GM18519 (cell line): ENCODE measurements around the gene SUZ12.
"Not testable (repeated sequence)": the region's sequence is repeated elsewhere in the genome, so short reads cannot be mapped to it uniquely, and the experiment has no call there.

Experiments used
- ATAC-seq: cut with Tn5 transposase; IDR thresholded peaks from one replicate; pipeline ENCODE4 v1.9.1; 2021; ENCODE audit warnings: mild to moderate bottlenecking, moderate library complexity; ENCODE audit not compliant: unreplicated experiment, low FRiP score

The SUZ12 gene

DNA sequence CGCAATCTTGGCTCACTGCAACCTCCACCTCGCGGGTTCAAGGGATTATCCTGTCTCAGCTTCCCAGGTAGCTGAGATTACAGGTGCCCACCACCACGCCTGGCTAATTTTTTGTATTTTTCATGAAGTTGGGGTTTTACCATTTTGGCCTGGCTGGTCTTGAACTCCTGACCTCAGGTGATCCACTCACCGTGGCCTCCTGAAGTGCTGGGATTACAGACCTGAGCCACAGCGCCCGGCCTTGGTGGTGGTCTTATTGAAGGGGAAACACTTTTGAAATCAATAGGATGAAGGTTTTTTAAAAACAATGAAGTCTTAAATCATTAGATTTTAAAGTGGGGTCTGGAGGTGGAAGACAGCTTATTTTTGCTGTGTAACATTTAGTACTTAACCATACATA is 5.6 kb downstream of the SUZ12 start:
- not testable (repeated sequence) for ATAC-seq

GRCh38 chr17:31951953-31952352 is 15.1 kb downstream of the SUZ12 start:
- ATAC-seq: not testable (repeated sequence)

- not testable (repeated sequence) for ATAC-seq
Measured at GRCh38 chr17:31964131-31964530, 27.3 kb downstream of the SUZ12 start.

DNA sequence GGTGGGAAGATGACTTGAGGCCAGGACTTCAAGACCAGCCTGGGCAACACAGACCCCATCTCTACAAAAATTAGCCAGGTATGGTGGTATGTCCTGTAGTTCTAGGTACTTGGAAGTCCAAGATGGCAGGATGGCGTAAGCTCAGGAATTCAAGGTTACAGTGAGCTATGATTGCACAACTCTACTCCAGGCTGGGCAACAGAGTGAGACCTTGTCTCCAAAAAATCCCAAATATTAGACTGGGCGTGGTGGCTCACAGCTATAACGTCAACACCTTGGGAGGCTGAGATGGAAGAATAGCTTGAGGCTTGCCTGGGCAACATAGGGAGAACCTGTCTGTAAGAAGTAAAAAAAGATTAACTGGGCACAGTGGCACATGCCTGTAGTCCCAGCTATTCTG is 30.8 kb downstream of the SUZ12 start:
- no peak for ATAC-seq

DNA sequence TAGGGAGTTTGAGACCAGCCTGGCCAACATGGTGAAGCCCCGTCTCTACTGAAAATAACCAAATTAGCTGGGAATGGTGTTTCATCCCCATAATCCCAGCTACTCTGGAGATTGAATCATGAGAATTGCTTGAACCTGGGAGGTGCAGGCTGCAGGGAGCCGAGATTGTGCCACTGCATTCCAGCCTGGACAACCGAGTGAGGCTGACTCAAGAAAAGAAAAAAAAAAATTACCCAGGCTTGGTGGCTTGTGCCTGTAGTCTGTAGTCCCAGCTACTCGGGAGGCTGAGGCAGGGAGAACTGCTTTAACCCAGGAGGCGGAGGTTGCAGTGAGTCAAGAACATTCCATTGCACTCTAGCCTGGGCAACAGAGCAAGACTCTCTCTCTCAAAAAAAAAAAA is 33.6 kb downstream of the SUZ12 start:
- not testable (repeated sequence) for ATAC-seq

DNA sequence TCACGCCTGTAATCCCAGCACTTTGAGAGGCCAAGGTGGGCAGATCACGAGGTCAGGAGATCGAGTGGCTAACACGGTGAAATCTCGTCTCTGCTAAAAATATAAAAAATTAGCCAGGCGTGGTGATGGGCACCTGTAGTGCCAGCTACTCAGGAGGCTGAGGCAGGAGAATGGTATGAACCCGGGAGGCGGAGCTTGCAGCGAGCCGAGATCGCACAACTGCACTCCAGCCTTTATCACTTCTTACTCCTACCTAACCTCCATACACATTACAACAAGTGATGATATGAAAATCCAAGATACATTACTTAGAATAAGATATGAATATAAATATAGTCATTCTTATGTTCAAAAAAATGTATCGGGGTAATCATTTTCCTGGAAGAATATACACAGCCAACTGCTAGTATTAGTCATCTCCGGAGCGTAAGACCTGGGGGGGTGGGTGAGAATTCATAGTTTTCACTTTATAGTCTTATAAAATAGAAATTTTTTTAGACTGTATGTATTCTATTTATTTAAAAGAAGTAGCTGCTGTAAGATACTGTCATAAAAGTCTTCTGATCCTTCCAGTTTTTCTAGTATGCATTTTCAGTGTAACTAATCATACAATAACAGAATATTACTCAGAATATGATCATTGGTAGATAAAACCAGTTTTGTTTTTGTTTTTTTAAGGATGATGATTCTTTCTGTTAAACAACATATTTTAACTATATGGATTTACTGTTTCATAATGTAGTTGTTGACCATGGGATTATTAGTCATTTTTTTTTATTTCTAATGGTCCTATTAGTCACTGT is 37.7 kb downstream of the SUZ12 start:
- ATAC-seq: not testable (repeated sequence)

DNA sequence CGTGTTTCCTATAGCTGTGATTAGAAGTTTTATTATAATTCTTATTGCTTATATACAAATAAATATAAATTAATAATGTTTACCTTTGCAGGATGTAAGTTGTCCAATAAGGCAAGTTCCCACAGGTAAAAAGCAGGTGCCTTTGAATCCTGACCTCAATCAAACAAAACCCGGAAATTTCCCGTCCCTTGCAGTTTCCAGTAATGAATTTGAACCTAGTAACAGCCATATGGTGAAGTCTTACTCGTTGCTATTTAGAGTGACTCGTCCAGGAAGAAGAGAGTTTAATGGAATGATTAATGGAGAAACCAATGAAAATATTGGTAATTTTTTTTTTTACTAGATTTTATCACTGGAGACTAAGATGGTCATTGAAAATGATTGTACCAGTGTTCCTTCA is 38.6 kb downstream of the SUZ12 start:
- ATAC-seq: not testable (repeated sequence)

DNA sequence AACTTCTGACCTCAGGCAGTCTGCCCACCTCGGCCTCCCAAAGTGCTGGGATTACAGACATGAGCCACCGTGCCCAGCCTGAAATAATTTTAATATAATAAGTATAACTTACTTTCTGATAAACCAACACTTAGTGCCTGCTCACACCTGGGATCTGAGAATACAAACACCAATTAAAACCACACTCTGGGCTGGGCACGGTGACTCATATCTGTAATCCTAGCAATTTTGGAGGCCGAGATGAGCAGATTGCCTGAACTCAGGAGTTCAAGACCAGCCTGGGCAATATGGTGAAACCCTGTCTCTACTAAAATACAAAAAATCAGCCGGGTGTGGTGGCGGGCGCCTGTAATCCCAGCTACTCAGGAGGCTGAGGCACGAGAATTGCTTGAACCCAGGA is 55.0 kb downstream of the SUZ12 start:
- not testable (repeated sequence) for ATAC-seq

- ATAC-seq: no peak
Measured at GRCh38 chr17:31997005-31997404, 60.2 kb downstream of the SUZ12 start.

DNA sequence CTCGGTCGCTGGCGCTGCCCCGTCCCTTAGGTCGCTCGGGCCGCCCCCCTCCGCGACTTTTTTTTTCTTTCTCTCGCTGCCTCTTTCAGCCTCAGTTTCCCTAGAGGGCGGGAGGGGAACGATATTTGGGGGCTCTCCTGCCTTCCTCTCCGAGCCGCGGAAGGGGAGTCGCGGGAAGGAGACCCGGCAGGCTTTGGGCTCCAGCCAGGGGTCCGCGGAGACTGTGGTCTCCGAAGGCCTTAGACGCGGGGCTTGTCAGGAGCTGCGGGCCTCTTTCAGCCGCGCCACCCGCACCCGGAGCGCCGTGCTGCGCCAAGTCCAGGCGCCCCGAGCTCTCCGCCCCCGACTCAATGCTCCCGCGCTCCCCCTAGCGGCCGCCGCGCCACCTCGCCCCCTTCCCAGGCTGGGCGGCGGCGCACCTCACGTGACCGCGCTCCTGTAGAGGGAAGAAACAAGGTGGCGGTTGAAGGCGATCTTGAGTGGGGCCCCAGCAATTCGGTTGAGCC is 70.2 kb downstream of the SUZ12 start, which contains the start of gene LRRC37B:
Gene LRRC37B (plus strand): TSS at position 427 of the 506 bp plus-strand sequence. CDS start 14,010 bp downstream, outside the sequence.
- no peak for ATAC-seq

DNA sequence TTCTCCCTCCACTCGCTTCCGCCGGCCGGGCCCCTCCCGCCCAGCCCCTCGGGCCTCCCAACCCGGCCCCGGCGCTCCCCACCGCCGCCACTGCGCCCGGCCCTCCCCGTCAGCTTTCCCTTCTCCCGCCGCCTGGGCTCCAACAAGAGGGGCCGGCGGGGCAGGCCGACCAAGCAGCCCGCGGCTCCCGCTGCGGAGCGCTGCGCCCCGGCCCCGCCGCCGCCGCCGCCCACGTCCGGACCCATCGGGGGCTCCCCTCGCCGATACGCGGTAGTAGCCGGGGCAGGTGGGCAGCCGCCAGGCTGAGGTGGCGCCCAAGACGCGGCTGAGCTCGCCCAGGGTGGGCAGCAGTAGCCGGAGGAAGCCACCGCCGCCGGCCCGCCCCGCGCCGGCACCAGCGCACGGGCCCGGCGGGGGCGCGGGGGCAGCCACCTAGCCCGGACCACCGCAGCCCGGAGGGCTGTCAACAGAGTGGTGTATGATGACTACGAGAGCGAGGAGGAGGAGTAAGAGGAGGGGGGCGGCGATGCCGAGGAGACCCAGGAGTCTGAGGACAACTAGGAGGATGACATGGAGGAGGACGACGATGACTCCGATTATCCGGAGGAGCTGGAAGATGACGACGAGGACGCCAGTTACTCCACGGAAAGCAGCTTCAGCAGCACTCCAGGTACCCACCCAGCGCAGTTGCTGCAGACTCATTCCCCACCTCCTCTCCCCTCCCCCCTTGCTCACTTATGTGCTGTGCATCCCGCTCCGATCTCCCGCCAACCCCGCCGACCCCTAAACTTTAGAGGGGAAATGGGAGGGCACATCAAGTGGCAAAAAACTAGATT is 70.9 kb downstream of the SUZ12 start:
- ATAC-seq: no peak

DNA sequence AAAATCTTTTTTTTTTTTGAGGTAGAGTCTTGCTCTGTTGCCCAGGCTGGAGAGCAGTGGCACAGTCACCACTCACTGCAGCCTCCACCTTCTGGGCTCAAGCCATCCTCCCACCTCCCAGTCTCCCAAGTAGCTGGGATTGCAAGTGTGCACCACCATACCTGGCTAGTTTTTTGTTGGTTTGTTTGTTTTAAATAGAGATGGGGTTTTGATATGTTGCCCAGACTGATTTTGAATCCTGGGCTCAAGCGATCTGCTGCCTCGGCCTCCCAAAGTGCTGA is 72.4 kb downstream of the SUZ12 start:
- no peak for ATAC-seq

DNA sequence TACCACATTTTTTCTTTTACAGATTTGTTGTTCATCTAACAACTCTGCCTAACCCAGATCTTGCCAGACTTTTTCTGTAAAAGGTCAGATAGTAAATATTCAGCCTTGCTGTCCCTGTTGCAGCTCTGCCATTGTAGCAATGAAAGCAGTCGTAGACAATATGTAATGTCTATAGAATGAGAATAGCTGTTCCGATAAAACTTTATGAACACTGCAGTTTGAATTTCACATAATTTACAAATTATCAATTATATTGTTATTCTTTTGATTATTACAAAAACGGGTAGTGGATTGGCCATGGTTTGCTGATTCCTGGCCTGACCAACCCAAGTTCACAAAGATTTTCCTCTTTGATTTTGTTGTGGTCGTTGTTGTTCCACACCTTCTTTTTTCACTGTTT is 73.3 kb downstream of the SUZ12 start:
- ATAC-seq: no peak

GRCh38 chr17:32015245-32016013 is 78.6 kb downstream of the SUZ12 start:
- ATAC-seq: no peak

GRCh38 chr17:32016231-32016630 is 79.4 kb downstream of the SUZ12 start:
- no peak for ATAC-seq

DNA sequence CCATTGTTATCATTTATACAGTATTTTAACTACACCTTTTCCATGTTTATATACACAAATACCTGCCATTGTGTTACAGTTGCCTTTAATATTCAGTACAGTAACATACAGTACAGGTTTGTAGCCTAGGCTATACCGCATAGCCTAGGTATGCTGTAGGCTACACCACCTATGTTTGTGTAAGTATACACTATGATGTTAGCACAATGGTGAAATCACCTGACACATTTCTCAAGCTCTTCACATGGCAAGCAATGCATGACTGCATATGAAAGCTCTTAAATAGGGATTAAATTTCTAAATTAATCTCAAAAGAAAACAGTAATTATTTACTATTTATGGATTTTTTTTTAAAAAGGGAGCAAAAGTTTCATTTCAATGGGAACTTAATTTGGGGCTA is 82.4 kb downstream of the SUZ12 start:
- ATAC-seq: no peak

GRCh38 chr17:32020943-32021614 is 84.3 kb downstream of the SUZ12 start:
- no peak for ATAC-seq

DNA sequence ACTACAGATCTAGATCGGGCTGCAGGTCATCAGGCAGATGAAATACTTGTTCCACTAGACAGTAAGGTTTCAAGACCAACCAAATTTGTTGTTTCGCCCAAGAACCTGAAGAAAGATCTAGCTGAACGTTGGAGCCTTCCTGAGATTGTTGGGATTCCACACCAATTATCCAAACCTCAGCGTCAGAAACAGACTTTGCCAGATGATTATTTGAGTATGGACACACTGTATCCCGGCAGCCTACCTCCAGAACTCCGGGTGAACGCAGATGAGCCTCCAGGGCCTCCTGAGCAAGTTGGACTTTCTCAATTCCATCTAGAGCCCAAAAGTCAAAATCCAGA is 84.8 kb downstream of the SUZ12 start:
- ATAC-seq: no peak

- ATAC-seq: not testable (repeated sequence)
Measured at GRCh38 chr17:32022554-32022953, 85.7 kb downstream of the SUZ12 start.

DNA sequence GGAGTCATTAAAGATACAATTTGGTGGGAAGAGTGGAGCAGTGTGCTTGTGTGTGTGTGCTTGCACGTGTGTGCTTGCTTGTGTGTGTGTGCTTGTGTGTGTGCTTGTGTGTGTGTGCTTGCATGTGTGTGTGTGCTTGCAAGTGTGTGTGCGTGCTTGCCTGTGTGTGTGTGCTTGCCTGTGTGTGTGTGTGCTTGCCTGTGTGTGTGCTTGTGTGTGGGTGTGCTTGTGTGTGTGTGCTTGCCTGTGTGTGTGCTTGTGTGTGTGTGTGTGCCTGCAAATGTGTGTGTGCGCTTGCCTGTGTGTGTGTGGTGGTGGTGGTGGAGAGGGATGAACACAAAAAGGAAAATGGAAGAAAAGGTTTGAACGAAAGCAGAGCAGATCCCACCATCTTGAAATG is 90.5 kb downstream of the SUZ12 start:
- not testable (repeated sequence) for ATAC-seq
